HG03108 (cell line): ENCODE data around the gene SLC26A5.
"Not testable (repeated sequence)": the region's sequence is repeated elsewhere in the genome, so short reads cannot be mapped to it uniquely, and the experiment has no call there.

Source experiments
- ATAC-seq: cut with Tn5 transposase; IDR thresholded peaks from one replicate; pipeline ENCODE4 v1.9.1; 2021; ENCODE audit warnings: moderate library complexity; ENCODE audit not compliant: unreplicated experiment

Gene SLC26A5

GRCh38 chr7:103405789-103406613, 40.0 kb downstream of the SLC26A5 start:
- ATAC-seq, result not testable (repeated sequence)

- ATAC-seq, result not testable (repeated sequence)
Observed at GRCh38 chr7:103399687-103400086, 46.3 kb downstream of the SLC26A5 start.

- no peak for ATAC-seq
Observed at GRCh38 chr7:103398483-103399127, 47.4 kb downstream of the SLC26A5 start.

- ATAC-seq, result no peak
Observed at GRCh38 chr7:103396471-103396870, 49.5 kb downstream of the SLC26A5 start.

- no peak for ATAC-seq
Observed at GRCh38 chr7:103395071-103395470, 50.9 kb downstream of the SLC26A5 start.

- no peak for ATAC-seq
Observed at GRCh38 chr7:103394566-103394965, 51.4 kb downstream of the SLC26A5 start.

GRCh38 chr7:103391976-103392375, 54.0 kb downstream of the SLC26A5 start:
- ATAC-seq, result no peak

GRCh38 chr7:103391150-103391549, 54.9 kb downstream of the SLC26A5 start:
- ATAC-seq, result no peak

GRCh38 chr7:103389263-103389662, 56.7 kb downstream of the SLC26A5 start:
- ATAC-seq, result no peak

- ATAC-seq, result no peak
Observed at GRCh38 chr7:103388469-103389140, 57.4 kb downstream of the SLC26A5 start.

GRCh38 chr7:103387242-103387641, 58.8 kb downstream of the SLC26A5 start:
- no peak for ATAC-seq

GRCh38 chr7:103382032-103382402, 64.0 kb downstream of the SLC26A5 start:
- no peak for ATAC-seq

- ATAC-seq, result no peak
Observed at GRCh38 chr7:103381280-103382031, 64.6 kb downstream of the SLC26A5 start.

GRCh38 chr7:103380395-103381191, 65.4 kb downstream of the SLC26A5 start:
- ATAC-seq, result no peak

- ATAC-seq, result no peak
Observed at GRCh38 chr7:103379270-103379975, 66.6 kb downstream of the SLC26A5 start.

GRCh38 chr7:103373866-103374643, 72.0 kb downstream of the SLC26A5 start:
- ATAC-seq, result no peak

- no peak for ATAC-seq
Observed at GRCh38 chr7:103369432-103369831, 76.6 kb downstream of the SLC26A5 start.

- ATAC-seq, result no peak
Observed at GRCh38 chr7:103349805-103350204, 96.2 kb downstream of the SLC26A5 start.

- ATAC-seq, result no peak
Observed at GRCh38 chr7:103348959-103349358, 97.0 kb downstream of the SLC26A5 start.
